ENCODE measurements around the gene OTULIN. TPM values are rescaled to one million over a fixed set of nuclear protein-coding genes. Genes with fewer than 3 reads are reported as not detected.

OTULIN gene
- total RNA-seq, 2 experiments from 2014 or later = 28.7 to 45.6 TPM

- ChIA-PET CTCF (ENCODE audit: unreplicated experiment) (no interaction called here), POLR2A (interaction anchor here (0.6 to 1.8 kb wide), 6 partner anchors 12 to 259 kb away, joined by 3 to 6 read pairs (median 3); no protein-coding TSS in a partner anchor)
- TF ChIP-seq CTCF (conservative IDR thresholded peaks at IDR 0.05; ENCODE audit: low read length) (no peak), EZH2phosphoT487 (IDR thresholded peaks at IDR 0.05; ENCODE audit: borderline replicate concordance, low read depth, low read length) (no peak)
- no peaks in the 10 kb centered on the region for H3K9me2 ChIP-seq (ENCODE audit: insufficient read depth, low read length)
- no peak overlapping the region for H3K27ac ChIP-seq (ENCODE audit: low read depth, low read length, poor library complexity, severe bottlenecking)
- no peaks in the 10 kb centered on the region; the same call in 1 of the 2 replicates for H3K9me3 ChIP-seq (ENCODE audit: low read length)
- intact Hi-C loops (cut with micrococcal nuclease; ENCODE audit: unreplicated experiment) = no loop called here
- H3K79me2 ChIP-seq (ENCODE audit: insufficient read depth, low read depth, low read length) = no peaks in the 10 kb centered on the region
- H3K4me3 ChIP-seq (ENCODE audit: low read depth, low read length, poor library complexity, severe bottlenecking) = no peak overlapping the region
- BruUV-seq (replicated peaks) = no TSS peak
- H3K36me3 ChIP-seq (ENCODE audit: insufficient read depth, low read length) = no peaks in the 10 kb centered on the region
- 0 out of 2 replicates have a peak overlapping the region, but pooled peaks have one; percentile 1 for H3K4me2 ChIP-seq (ENCODE audit: low read length)
- H2AFZ ChIP-seq (ENCODE audit: low read length) = no peak overlapping the region
- peaks cover 7% of the 10 kb centered on the region for H3K4me1 ChIP-seq (ENCODE audit: insufficient read depth, low read length, poor library complexity, severe bottlenecking)
- DNase-seq (ENCODE audit: low spot score) = peak; percentile 26
- no peaks in the 10 kb centered on the region for H4K20me1 ChIP-seq (ENCODE audit: insufficient read depth, low read length)
Measured at GRCh38 chr5:14655146-14655741, 9.3 kb upstream of the OTULIN start.

GRCh38 chr5:14656898-14657297 is 7.6 kb upstream of the OTULIN start:
- CTCF ChIA-PET (ENCODE audit: unreplicated experiment) = no interaction called here
- Histone ChIP-seq H2AFZ (ENCODE audit: low read length) (no peak overlapping the region), H3K4me3 (ENCODE audit: low read depth, low read length, poor library complexity, severe bottlenecking) (no peak overlapping the region), H3K9me3 (ENCODE audit: low read length) (no peaks in the 10 kb centered on the region; the same call in 1 of the 2 replicates), H3K4me2 (ENCODE audit: low read length) (no peak overlapping the region), H3K79me2 (ENCODE audit: insufficient read depth, low read depth, low read length) (no peaks in the 10 kb centered on the region), H3K9me2 (ENCODE audit: insufficient read depth, low read length) (no peaks in the 10 kb centered on the region), H4K20me1 (ENCODE audit: insufficient read depth, low read length) (no peaks in the 10 kb centered on the region), H3K4me1 (ENCODE audit: insufficient read depth, low read length, poor library complexity, severe bottlenecking) (peaks cover 18% of the 10 kb centered on the region), H3K36me3 (ENCODE audit: insufficient read depth, low read length) (no peaks in the 10 kb centered on the region), H3K27ac (ENCODE audit: low read depth, low read length, poor library complexity, severe bottlenecking) (no peak overlapping the region)
- TF ChIP-seq CTCF (conservative IDR thresholded peaks at IDR 0.05; ENCODE audit: low read length) (no peak), EZH2phosphoT487 (IDR thresholded peaks at IDR 0.05; ENCODE audit: borderline replicate concordance, low read depth, low read length) (no peak)
- POLR2A ChIA-PET = interaction anchor here (1.4 to 1.8 kb wide), 2 partner anchors 8 to 10 kb away, joined by 5 to 6 read pairs; no protein-coding TSS in a partner anchor
- no peak for DNase-seq (ENCODE audit: low spot score)
- no TSS peak for BruUV-seq (replicated peaks)
- intact Hi-C loops (cut with micrococcal nuclease; ENCODE audit: unreplicated experiment) = no loop called here
